Measurements from ENCODE around the gene NADSYN1.
"Not testable (repeated sequence)": the region's sequence is repeated elsewhere in the genome, so short reads cannot be mapped to it uniquely, and the experiment has no call there.

NADSYN1 gene

GRCh38 chr11:71532036-71532610, 79.1 kb downstream of the NADSYN1 start:
- DNase-seq: no peak

DNA sequence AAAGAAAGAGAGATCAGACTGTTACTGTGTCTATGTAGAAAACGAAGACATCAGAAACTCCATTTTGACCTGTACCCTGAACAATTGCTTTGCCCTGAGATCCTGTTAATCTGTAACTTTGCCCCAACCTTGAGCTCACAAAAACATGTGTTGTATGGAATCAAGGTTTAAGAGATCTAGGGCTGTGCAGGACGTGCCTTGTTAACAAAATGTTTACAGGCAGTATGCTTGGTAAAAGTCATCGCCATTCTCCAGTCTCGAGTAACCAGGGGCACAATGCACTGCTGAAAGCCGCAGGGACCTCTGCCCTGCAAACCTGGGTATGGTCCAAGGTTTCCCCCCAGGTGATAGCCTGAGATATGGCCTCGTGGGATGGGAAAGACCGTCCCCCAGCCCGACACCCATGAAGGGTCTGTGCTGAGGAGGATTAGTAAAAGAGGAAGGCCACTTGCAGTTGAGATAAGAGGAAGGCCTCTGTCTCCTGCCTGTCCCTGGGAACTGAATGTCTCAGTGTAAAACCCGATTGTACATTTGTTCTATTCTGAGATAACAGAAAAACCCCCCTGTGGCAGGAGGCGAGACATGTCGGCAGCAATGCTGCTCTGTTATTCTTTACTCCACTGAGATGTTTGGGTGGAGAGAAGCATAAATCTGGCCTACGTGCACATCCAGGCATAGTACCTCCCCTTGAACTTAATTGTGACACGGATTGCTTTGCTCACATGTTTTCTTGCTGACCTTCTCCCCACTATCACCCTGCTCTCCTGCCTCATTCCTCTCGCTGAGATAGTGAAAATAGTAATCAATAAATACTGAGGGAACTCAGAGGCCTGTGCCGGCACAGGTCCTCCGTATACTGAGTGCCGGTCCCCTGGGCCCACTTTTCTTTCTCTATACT, 82.0 kb downstream of the NADSYN1 start:
- DNase-seq: not testable (repeated sequence)

GRCh38 chr11:71535825-71536224, 82.8 kb downstream of the NADSYN1 start:
- no peak for DNase-seq

GRCh38 chr11:71537537-71537936, 84.5 kb downstream of the NADSYN1 start:
- DNase-seq: no peak

DNA sequence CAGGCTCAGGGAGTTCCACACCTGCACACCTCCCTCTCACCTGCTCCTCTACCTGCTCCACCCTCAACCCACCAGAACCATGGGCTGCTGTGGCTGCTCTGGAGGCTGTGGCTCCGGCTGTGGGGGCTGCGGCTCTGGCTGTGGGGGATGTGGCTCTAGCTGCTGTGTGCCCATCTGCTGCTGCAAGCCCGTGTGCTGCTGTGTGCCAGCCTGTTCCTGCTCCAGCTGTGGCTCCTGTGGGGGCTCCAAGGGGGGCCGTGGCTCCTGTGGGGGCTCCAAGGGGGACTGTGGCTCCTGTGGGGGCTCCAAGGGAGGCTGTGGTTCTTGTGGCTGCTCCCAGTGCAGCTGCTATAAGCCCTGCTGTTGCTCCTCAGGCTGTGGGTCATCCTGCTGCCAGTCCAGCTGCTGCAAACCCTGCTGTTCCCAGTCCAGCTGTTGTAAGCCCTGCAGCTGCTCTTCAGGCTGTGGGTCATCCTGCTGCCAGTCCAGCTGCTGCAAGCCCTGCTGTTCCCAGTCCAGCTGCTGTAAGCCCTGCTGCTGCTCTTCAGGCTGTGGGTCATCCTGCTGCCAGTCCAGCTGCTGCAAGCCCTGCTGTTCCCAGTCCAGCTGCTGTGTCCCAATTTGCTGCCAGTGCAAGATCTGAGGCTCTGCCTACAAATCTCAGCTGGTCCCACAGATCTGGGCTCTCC, 85.1 kb downstream of the NADSYN1 start, which contains the start of gene KRTAP5-8:
TSS of gene KRTAP5-8 (plus strand) at position 49 of the 689 bp plus-strand sequence. CDS start at position 80, 31 bp downstream.
- DNase-seq: not testable (repeated sequence)

GRCh38 chr11:71538666-71538990, 85.6 kb downstream of the NADSYN1 start:
- no peak for DNase-seq

DNA sequence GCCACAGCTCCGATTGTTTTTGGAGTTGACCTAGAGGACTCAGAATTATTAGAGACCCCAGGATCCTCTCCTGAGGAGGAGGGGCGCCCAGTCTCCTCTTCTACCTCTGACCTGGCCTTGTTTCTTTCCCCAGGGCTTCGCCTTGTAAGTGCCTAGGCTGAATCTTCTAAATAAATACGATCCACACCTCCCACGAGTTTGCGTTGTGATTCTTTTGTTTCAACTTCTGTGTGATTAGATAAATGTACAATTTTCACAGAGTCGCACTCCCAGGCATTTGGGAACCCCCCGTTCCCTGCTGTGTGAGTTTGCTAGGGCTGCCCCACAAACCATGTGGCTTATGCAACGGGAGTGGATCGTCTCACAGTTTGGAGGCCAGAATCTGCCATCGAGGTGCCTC, 86.0 kb downstream of the NADSYN1 start:
- no peak for DNase-seq

DNA sequence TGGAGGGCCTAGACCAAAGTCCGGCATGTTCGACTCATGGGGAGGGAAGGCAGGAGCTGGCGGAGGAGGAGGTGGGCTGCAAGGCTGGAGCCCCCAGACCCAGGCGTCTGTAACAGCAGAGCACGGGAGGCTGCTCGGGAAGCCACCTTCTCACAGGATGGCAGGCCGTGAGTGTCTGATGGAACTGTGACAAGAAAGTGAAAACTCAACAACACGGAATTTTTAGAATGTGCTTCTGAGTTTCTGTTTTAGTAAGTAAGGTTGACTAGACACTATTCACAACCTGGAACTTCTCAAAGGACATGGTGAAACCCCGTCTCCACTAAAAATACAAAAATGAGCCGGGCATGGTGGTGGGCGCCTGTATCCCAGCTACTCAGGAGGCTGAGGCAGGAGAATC, 87.0 kb downstream of the NADSYN1 start:
- DNase-seq: not testable (repeated sequence)

DNA sequence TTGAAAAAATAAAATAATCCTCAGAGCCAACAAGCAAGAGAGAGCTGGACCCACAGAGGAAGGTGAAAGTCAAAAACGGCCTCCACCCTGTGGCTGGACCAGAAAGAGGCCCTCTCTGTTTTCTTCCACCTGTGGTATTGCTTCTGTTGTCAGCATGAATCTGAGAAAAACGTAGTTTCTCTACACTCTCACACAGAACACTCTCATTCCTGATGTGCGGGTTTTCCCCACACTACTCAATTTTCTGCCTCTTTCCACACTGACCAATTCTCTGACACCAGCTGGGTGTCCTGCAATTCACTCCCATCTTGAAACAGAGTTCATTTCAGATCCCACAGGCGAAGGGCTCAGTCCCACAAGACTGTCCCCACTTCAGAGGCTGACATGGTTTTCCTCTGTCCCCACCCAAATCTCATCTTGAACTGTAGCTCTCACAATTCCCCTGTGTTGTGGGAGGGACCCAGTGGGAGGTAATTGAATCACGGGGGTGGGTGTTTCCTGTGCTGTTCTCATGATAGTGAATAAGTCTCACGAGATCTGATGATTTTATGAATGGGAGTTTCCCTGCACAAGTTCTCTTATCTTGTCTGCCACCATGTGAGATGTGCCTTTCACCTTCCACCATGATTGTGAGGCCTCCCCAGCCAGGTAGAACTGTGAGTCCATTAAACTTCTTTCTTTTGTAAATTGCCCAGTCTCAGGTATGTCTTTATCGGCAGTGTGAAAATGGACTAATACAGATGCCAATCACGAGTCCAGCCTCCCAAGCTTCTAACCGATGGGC, 87.7 kb downstream of the NADSYN1 start:
- not testable (repeated sequence) for DNase-seq

- no peak for DNase-seq
Measured at GRCh38 chr11:71542382-71542781, 89.4 kb downstream of the NADSYN1 start.

DNA sequence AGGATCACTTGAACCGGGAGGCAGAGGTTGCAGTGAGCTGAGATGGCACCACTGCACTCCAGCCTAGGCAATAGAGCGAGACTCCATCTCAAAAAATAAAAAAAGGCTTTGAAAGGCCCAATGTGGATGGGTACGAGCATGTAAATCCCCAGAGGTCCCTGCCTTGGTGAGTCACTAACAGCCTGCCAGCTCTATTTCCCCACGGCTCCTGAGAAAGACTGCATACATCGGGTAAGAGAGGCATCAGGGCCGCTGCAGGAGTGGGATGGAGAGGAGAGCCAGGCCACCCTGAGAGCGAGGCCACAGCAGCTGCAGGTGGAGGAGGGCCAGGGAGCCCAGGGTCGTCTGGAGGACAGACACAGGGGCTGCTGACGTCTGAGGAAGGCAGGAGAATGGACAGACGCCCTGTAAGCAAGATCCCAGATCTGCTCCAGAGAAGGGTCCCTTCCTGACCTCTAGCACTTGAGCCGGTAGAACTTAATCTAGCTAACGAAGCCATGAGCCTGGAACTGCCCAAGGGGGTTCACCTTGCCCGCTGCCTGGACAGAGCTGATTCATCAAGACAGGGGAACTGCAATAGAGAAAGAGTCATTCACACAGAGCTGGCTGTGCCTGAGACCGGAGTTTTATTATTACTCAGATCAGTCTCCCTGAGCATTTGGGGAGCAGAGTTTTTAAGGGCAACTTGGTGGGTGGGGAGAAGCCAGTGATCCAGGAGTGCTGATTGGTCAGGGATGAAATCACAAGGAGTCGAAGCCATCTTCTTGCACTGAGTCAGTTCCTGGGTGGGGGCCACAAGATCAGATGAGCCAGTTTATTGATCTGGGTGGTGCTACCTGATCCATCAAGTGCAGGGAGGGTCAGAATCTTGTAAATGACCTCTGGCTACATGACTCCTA, 90.1 kb downstream of the NADSYN1 start:
- DNase-seq: no peak

DNA sequence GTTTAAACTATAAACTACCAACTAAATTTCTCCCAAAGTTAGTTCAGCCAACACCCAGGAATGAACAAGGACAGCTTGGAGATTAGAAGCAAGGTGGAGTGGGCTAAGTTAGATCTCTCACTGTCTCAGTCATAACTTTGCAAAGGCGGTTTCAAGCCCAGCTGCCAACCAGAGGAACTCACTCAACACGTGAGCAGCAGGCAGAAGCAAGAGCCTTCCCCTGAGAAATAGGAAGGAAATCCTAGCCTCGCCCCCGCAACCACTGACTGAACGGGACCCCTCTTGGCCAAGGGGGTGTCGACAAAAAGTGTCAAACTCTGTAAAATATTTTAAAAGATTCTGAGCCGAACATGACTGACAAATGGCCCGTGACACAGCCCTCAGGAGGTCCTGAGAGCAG, 90.9 kb downstream of the NADSYN1 start:
- DNase-seq: no peak

GRCh38 chr11:71544525-71545214, 91.7 kb downstream of the NADSYN1 start:
- DNase-seq: no peak

GRCh38 chr11:71545405-71545966, 92.5 kb downstream of the NADSYN1 start:
- no peak for DNase-seq

GRCh38 chr11:71548120-71548519, 95.1 kb downstream of the NADSYN1 start, which contains the start of gene KRTAP5-9:
TSS of gene KRTAP5-9 (plus strand) at chr11:71548420. CDS start at chr11:71548658, 238 bp downstream.
- DNase-seq: no peak

DNA sequence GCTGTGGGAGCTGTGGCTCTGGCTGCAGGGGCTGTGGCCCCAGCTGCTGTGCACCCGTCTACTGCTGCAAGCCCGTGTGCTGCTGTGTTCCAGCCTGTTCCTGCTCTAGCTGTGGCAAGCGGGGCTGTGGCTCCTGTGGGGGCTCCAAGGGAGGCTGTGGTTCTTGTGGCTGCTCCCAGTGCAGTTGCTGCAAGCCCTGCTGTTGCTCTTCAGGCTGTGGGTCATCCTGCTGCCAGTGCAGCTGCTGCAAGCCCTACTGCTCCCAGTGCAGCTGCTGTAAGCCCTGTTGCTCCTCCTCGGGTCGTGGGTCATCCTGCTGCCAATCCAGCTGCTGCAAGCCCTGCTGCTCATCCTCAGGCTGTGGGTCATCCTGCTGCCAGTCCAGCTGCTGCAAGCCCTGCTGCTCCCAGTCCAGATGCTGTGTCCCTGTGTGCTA, 95.7 kb downstream of the NADSYN1 start:
- DNase-seq: no peak
